HCT116 (cell line): Measurements from ENCODE around the gene C17orf58. TPM values are rescaled to one million over a fixed set of nuclear protein-coding genes. Genes with fewer than 3 reads are reported as not detected.

Experiments
- ATAC-seq: fragments of 200-7000 bp; cut with Tn5 transposase; 2 replicates; pipeline ENCODE4 v1.9.1; 2020; ENCODE audit warnings: mild to moderate bottlenecking, moderate library complexity
- BruUV-seq: library from RNA; stranded (reverse); fragments of 400-500 nt; replicated peaks from 2 replicates; lab custom pipeline; 2021; lab: Mats Ljungman, UMichigan
- CTCF ChIA-PET: fragments of 300-600 bp; sonication (Branson Sonifier 250); formaldehyde crosslinking; loops from one replicate; lab custom pipeline; 2021; ENCODE audit warnings: antibody characterized with exemption; lab: Charles Lee
- POLR2A ChIA-PET: fragments of 300-600, 350-600 bp; sonication (Branson Sonifier 250); formaldehyde crosslinking; loops from one replicate; lab custom pipeline; 2021; ENCODE audit warnings: antibody characterized with exemption; lab: Charles Lee
- RAD21 ChIA-PET, 2 experiments: fragments of 300-600 bp; sonication (Branson Sonifier 250); formaldehyde crosslinking; loops; one replicate each; lab custom pipeline; 2023; ENCODE audit warnings: low total read pairs in 2 of 2; ENCODE audit not compliant: uncharacterized antibody in 2 of 2, unreplicated experiment in 2 of 2, low non-redundant PET in 1 of 2; lab: Charles Lee
- DNase-seq: peaks from one replicate; pipeline ENCODE4 v3.0.0-alpha.2; 2010; ENCODE audit warnings: low read depth, low spot score
- H2AFZ ChIP-seq: fragments of 200-600 bp; shearing (Covaris generic), sonication (generic); 2 replicates; pipeline ENCODE4 v1.6.1; 2017; ENCODE audit warnings: low read depth, mixed run types, mixed read lengths, antibody characterized with exemption, low read length; ENCODE audit not compliant: poor library complexity, severe bottlenecking
- H3K27ac ChIP-seq: 2 replicates; pipeline ENCODE4 v1.5.1; 2012; ENCODE audit warnings: low read depth, low read length
- H3K27me3 ChIP-seq: fragments of 200-600 bp; sonication (generic); 2 replicates; pipeline ENCODE4 v1.6.1; 2016; ENCODE audit warnings: mixed run types, low read length, mixed read lengths; ENCODE audit not compliant: insufficient read depth
- H3K36me3 ChIP-seq, 2 experiments: fragments of 200-500 bp in 1 of 2; fragments of 200-600 bp in 1 of 2; sonication (Bioruptor generic) in 1 of 2; sonication (generic) in 1 of 2; 2 replicates each; pipeline versions ENCODE4 v1.5.1 to v1.6.1; 2014 to 2016; ENCODE audit warnings: low read length in 2 of 2, inconsistent platforms in 1 of 2, mixed read lengths in 1 of 2, mixed run types in 1 of 2; ENCODE audit not compliant: insufficient read depth in 2 of 2, control insufficient read depth in 1 of 2
- H3K4me1 ChIP-seq, 2 experiments: fragments of 200-600 bp in 1 of 2; sonication (generic) in 1 of 2; 2 replicates each; pipeline versions ENCODE4 v1.5.1 to v1.6.1; 2012 to 2017; ENCODE audit warnings: low read length in 2 of 2, inconsistent platforms in 1 of 2, mild to moderate bottlenecking in 1 of 2, mixed read lengths in 1 of 2, mixed run types in 1 of 2, moderate library complexity in 1 of 2; ENCODE audit not compliant: insufficient read depth in 2 of 2, control insufficient read depth in 1 of 2
- H3K4me2 ChIP-seq: fragments of 200-600 bp; sonication (generic); 2 replicates; pipeline ENCODE4 v1.6.1; 2017; ENCODE audit warnings: mixed run types, low read length, mixed read lengths
- H3K4me3 ChIP-seq, 2 experiments: fragments of 200-600 bp in 1 of 2; sonication (generic) in 1 of 2; replicated peaks in 1 of 2; 2 replicates each; pipeline ENCODE4 v1.5.1; 2011 to 2016; ENCODE audit warnings: low read length in 2 of 2, control low read depth in 1 of 2, low read depth in 1 of 2, mild to moderate bottlenecking in 1 of 2, mixed read lengths in 1 of 2, mixed run types in 1 of 2
- H3K79me2 ChIP-seq: fragments of 200-600 bp; sonication (generic); 2 replicates; pipeline ENCODE4 v1.6.1; 2017; ENCODE audit warnings: mild to moderate bottlenecking, mixed run types, low read length, moderate library complexity, mixed read lengths; ENCODE audit not compliant: insufficient read depth
- H3K9ac ChIP-seq: fragments of 200-600 bp; sonication (generic); 2 replicates; pipeline ENCODE4 v1.6.1; 2016; ENCODE audit warnings: low read length, mixed read lengths
- H3K9me2 ChIP-seq: fragments of 200-600 bp; sonication (generic), shearing (Covaris generic); 2 replicates; pipeline ENCODE4 v1.6.1; 2017; ENCODE audit warnings: mixed run types, mild to moderate bottlenecking, moderate library complexity; ENCODE audit not compliant: insufficient read depth
- H3K9me3 ChIP-seq, 2 experiments: fragments of 200-500 bp in 1 of 2; fragments of 200-600 bp in 1 of 2; sonication (Bioruptor generic) in 1 of 2; sonication (generic) in 1 of 2; 2 replicates each; pipeline ENCODE4 v1.6.1; 2014 to 2017; ENCODE audit warnings: low read length in 2 of 2, mixed read lengths in 2 of 2, inconsistent platforms in 1 of 2, low read depth in 1 of 2, mild to moderate bottlenecking in 1 of 2, mixed run types in 1 of 2, moderate library complexity in 1 of 2; ENCODE audit not compliant: control insufficient read depth in 1 of 2, insufficient read depth in 1 of 2
- H4K20me1 ChIP-seq: fragments of 200-600 bp; sonication (generic), shearing (Covaris generic); 2 replicates; pipeline ENCODE4 v1.6.1; 2017; ENCODE audit warnings: mixed run types, mild to moderate bottlenecking, moderate library complexity; ENCODE audit not compliant: insufficient read depth
- ATF3 ChIP-seq: IDR thresholded peaks from 2 replicates; pipeline ENCODE4 v1.6.1; 2012
- CEBPB ChIP-seq: IDR thresholded peaks from 2 replicates; pipeline ENCODE4 v1.6.1; 2012; ENCODE audit warnings: low read depth
- EGR1 ChIP-seq: IDR thresholded peaks from 2 replicates; pipeline ENCODE4 v1.6.1; 2012; ENCODE audit warnings: low read depth
- ELF1 ChIP-seq: IDR thresholded peaks from 2 replicates; pipeline ENCODE4 v1.6.1; 2012; ENCODE audit warnings: low read depth, borderline replicate concordance
- EZH2 ChIP-seq: fragments of 200-600 bp; sonication (generic); IDR thresholded peaks from 2 replicates; pipeline ENCODE4 v1.6.1; 2017; ENCODE audit warnings: antibody characterized with exemption, mixed run types
- EZH2phosphoT487 ChIP-seq: fragments of 200-600 bp; IDR thresholded peaks from 2 replicates; pipeline ENCODE4 v1.6.1; 2018; ENCODE audit warnings: antibody characterized with exemption, borderline replicate concordance
- FOSL1 ChIP-seq: IDR thresholded peaks from 2 replicates; pipeline ENCODE4 v1.6.1; 2012; ENCODE audit warnings: low read depth
- JUND ChIP-seq: IDR thresholded peaks from 2 replicates; pipeline ENCODE4 v1.6.1; 2012
- POLR2A ChIP-seq: IDR thresholded peaks from 2 replicates; pipeline ENCODE4 v1.7.0; 2011; ENCODE audit warnings: borderline replicate concordance; ENCODE audit not compliant: insufficient read depth, insufficient read length; ENCODE audit errors: extremely low read depth
- SRF ChIP-seq: IDR thresholded peaks from 2 replicates; pipeline ENCODE4 v1.6.1; 2012; ENCODE audit warnings: low read depth
- TCF7L2 ChIP-seq: IDR thresholded peaks from 2 replicates; pipeline ENCODE4 v1.7.0; 2011; ENCODE audit warnings: borderline replicate concordance, inconsistent platforms; ENCODE audit not compliant: insufficient read depth, insufficient read length; ENCODE audit errors: extremely low read depth
- YY1 ChIP-seq: IDR thresholded peaks from 2 replicates; pipeline ENCODE4 v1.6.1; 2011; ENCODE audit warnings: low read length, low read depth, moderate library complexity, mild to moderate bottlenecking; ENCODE audit not compliant: insufficient replicate concordance; ENCODE audit errors: extremely low read depth
- ZBTB33 ChIP-seq: IDR thresholded peaks from 2 replicates; pipeline ENCODE4 v1.6.1; 2011; ENCODE audit warnings: mild to moderate bottlenecking, low read length, moderate library complexity; ENCODE audit not compliant: insufficient replicate concordance; ENCODE audit errors: extremely low read depth
- ZFX ChIP-seq: fragments of 450-650 bp; IDR thresholded peaks from 2 replicates; pipeline ENCODE4 v1.6.1; 2017
- ZNF274 ChIP-seq: fragments of 200-500 bp; sonication (Bioruptor generic); IDR thresholded peaks from 2 replicates; pipeline ENCODE4 v1.6.1; 2014; ENCODE audit warnings: mild to moderate bottlenecking, low read depth, low read length, inconsistent platforms
- intact Hi-C: fragments of 100-400 bp; cut with micrococcal nuclease; formaldehyde crosslinking; loops from 2 replicates; pipeline ENCODE4 v1.10.0; 2022
- total RNA-seq: library from RNA; stranded (reverse); gene quantifications from one replicate; pipeline ENCODE4 v1.2.1, GENCODE V29; 2021; ENCODE audit not compliant: unreplicated experiment
- TF ChIP-seq, protein P1 (sequence below): IDR thresholded peaks from 2 replicates; pipeline ENCODE4 v1.6.1; 2012; ENCODE audit warnings: low read depth
- TF ChIP-seq, protein P2 (sequence below), 3 experiments: fragments of 200-600 bp in 1 of 3; sonication (generic) in 1 of 3; IDR thresholded peaks in 2 of 3; conservative IDR thresholded peaks in 1 of 3; 2 replicates each; pipeline ENCODE4 v1.5.1; 2012 to 2017; ENCODE audit warnings: low read depth in 2 of 3, low read length in 2 of 3, antibody characterized with exemption in 1 of 3, borderline replicate concordance in 1 of 3, control low read depth in 1 of 3, mild to moderate bottlenecking in 1 of 3, mixed read lengths in 1 of 3, mixed run types in 1 of 3, moderate library complexity in 1 of 3; ENCODE audit not compliant: insufficient read depth in 1 of 3

C17orf58 gene
- total RNA-seq, 1 experiment from 2014 or later, result 38.1 TPM

GRCh38 chr17:68019675-68020408, 23.6 kb upstream of the C17orf58 start (continued):
- TF ChIP-seq POLR2A (peak; percentile 95), EZH2phosphoT487 (no peak), ATF3 (peak; percentile 100), ZFX (peak; percentile 88; the same call in 1 of the 2 replicates), EGR1 (peak; percentile 100)

- BruUV-seq, result no TSS peak
- ATAC-seq, result peak; percentile 31
- Histone ChIP-seq H3K9me2 (no peaks in the 10 kb centered on the region), H3K79me2 (no peaks in the 10 kb centered on the region), H3K27ac (peak overlapping the region; percentile 6; the same call in 1 of the 2 replicates), H2AFZ (peak overlapping the region; percentile 49), H3K4me3 (no peak overlapping the region), H4K20me1 (no peaks in the 10 kb centered on the region), H3K36me3 (no peaks in the 10 kb centered on the region), H3K9ac (no peak overlapping the region), H3K4me2 (peak overlapping the region; percentile 78), H3K27me3 (no peaks in the 10 kb centered on the region), H3K9me3 (no peaks in the 10 kb centered on the region), H3K4me1 (peaks cover 18 to 36% of the 10 kb centered on the region in 2 experiments)
- CTCF ChIA-PET, result interaction anchor here (0.7 to 1.7 kb wide), 5 partner anchors 9 to 43 kb away, joined by 3 to 19 read pairs (median 5); no protein-coding TSS in a partner anchor
- no peak for DNase-seq
- RAD21 ChIA-PET, result no interaction called here
- POLR2A ChIA-PET, result interaction anchor here (0.8 to 1.9 kb wide), 3 partner anchors 14 to 21 kb away, joined by 3 to 6 read pairs (median 4); partner anchors contain the start of gene KPNA2
- intact Hi-C loops, result loop anchor here (1.0 kb wide), 1 partner anchor 16 kb away; the partner anchor contains the start of gene KPNA2
- TF ChIP-seq SRF, result no peak
- no peak for TF ChIP-seq JUND
- TF ChIP-seq ZNF274, result no peak
- TF ChIP-seq ELF1, result no peak
- TF ChIP-seq, protein P1, sequence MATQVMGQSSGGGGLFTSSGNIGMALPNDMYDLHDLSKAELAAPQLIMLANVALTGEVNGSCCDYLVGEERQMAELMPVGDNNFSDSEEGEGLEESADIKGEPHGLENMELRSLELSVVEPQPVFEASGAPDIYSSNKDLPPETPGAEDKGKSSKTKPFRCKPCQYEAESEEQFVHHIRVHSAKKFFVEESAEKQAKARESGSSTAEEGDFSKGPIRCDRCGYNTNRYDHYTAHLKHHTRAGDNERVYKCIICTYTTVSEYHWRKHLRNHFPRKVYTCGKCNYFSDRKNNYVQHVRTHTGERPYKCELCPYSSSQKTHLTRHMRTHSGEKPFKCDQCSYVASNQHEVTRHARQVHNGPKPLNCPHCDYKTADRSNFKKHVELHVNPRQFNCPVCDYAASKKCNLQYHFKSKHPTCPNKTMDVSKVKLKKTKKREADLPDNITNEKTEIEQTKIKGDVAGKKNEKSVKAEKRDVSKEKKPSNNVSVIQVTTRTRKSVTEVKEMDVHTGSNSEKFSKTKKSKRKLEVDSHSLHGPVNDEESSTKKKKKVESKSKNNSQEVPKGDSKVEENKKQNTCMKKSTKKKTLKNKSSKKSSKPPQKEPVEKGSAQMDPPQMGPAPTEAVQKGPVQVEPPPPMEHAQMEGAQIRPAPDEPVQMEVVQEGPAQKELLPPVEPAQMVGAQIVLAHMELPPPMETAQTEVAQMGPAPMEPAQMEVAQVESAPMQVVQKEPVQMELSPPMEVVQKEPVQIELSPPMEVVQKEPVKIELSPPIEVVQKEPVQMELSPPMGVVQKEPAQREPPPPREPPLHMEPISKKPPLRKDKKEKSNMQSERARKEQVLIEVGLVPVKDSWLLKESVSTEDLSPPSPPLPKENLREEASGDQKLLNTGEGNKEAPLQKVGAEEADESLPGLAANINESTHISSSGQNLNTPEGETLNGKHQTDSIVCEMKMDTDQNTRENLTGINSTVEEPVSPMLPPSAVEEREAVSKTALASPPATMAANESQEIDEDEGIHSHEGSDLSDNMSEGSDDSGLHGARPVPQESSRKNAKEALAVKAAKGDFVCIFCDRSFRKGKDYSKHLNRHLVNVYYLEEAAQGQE, result no peak
- no peak for TF ChIP-seq ZFX
- TF ChIP-seq CEBPB, result no peak
- TF ChIP-seq YY1, result no peak
- TF ChIP-seq TCF7L2, result no peak
- no peak for TF ChIP-seq EZH2phosphoT487
- TF ChIP-seq ZBTB33, result no peak
- TF ChIP-seq FOSL1, result no peak
- TF ChIP-seq, protein P2, sequence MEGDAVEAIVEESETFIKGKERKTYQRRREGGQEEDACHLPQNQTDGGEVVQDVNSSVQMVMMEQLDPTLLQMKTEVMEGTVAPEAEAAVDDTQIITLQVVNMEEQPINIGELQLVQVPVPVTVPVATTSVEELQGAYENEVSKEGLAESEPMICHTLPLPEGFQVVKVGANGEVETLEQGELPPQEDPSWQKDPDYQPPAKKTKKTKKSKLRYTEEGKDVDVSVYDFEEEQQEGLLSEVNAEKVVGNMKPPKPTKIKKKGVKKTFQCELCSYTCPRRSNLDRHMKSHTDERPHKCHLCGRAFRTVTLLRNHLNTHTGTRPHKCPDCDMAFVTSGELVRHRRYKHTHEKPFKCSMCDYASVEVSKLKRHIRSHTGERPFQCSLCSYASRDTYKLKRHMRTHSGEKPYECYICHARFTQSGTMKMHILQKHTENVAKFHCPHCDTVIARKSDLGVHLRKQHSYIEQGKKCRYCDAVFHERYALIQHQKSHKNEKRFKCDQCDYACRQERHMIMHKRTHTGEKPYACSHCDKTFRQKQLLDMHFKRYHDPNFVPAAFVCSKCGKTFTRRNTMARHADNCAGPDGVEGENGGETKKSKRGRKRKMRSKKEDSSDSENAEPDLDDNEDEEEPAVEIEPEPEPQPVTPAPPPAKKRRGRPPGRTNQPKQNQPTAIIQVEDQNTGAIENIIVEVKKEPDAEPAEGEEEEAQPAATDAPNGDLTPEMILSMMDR (IDR thresholded peaks at IDR 0.05 in 2 of 3, conservative IDR thresholded peaks at IDR 0.05 in 1 of 3; ENCODE audit: borderline replicate concordance in 1 of 3, insufficient read depth in 1 of 3, low read depth in 2 of 3, low read length in 2 of 3), result no peak
- TF ChIP-seq EZH2, result no peak
Measured at GRCh38 chr17:68019336-68019674, 23.0 kb upstream of the C17orf58 start.
